RWPE1 (cell line): Measurements from ENCODE around the gene GOLGA1.

Experiments
- CTCF ChIA-PET: fragments of 350-600 bp; sonication (Branson Sonifier 250); formaldehyde crosslinking; extraction: SDS; loops from one replicate; lab custom pipeline; 2021; lab: Yijun Ruan, JAX
- POLR2A ChIA-PET: fragments of 400-600 bp; formaldehyde crosslinking; extraction: SDS; loops from one replicate; lab custom pipeline; 2020; ENCODE audit warnings: antibody characterized with exemption; ENCODE audit not compliant: low non-redundant PET; lab: Yijun Ruan, JAX
- DNase-seq: peaks from one replicate; pipeline ENCODE4 v3.0.0; 2012; ENCODE audit warnings: low spot score
- H3K27ac ChIP-seq: fragments of 450-650 bp; 2 replicates; pipeline ENCODE4 v1.5.1; 2017
- TF ChIP-seq, protein P1 (sequence below): fragments of 450-650 bp; conservative IDR thresholded peaks from 2 replicates; pipeline ENCODE4 v1.5.1; 2017; ENCODE audit warnings: low read depth, mild to moderate bottlenecking

Gene GOLGA1

GRCh38 chr9:124940894-124941678 is at the start of gene GOLGA1:
TSS of gene GOLGA1 (minus strand) at chr9:124941083. CDS start at chr9:124938711, 2,372 bp downstream.
- DNase-seq = peak; percentile 99
- POLR2A ChIA-PET = interaction anchor here (1.3 kb wide), 1 partner anchor 10 kb away, joined by 3 read pairs; no protein-coding TSS in a partner anchor
- peak within 1 kb of the TSS; percentile 99 for H3K27ac ChIP-seq
- TF ChIP-seq, protein P1, sequence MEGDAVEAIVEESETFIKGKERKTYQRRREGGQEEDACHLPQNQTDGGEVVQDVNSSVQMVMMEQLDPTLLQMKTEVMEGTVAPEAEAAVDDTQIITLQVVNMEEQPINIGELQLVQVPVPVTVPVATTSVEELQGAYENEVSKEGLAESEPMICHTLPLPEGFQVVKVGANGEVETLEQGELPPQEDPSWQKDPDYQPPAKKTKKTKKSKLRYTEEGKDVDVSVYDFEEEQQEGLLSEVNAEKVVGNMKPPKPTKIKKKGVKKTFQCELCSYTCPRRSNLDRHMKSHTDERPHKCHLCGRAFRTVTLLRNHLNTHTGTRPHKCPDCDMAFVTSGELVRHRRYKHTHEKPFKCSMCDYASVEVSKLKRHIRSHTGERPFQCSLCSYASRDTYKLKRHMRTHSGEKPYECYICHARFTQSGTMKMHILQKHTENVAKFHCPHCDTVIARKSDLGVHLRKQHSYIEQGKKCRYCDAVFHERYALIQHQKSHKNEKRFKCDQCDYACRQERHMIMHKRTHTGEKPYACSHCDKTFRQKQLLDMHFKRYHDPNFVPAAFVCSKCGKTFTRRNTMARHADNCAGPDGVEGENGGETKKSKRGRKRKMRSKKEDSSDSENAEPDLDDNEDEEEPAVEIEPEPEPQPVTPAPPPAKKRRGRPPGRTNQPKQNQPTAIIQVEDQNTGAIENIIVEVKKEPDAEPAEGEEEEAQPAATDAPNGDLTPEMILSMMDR = no peak
- CTCF ChIA-PET = no interaction called here

DNA sequence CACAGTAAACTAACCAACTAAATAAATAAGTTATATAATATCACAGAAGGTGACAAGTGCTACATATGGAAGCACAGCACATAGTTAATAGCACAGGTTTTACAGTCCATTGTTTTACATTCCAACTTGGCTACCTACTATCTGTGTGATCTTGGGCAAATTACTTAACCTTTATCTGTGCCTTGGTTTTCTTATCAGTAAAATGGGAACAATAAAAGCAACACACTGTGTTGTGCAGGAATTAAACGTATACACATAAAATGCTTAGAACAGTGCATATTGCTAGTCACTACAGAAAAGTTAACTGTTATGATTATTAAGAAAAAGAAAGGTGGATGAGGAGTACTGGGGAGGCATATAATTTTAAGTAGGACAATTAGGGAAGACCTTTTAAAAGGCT is 42.8 kb upstream of the GOLGA1 start:
- TF ChIP-seq, protein P1 = no peak
- ChIA-PET CTCF (interaction anchor here (0.6 kb wide), 1 partner anchor 1596 kb away, joined by 3 read pairs; no protein-coding TSS in a partner anchor), POLR2A (no interaction called here)
- no peak for DNase-seq
- H3K27ac ChIP-seq = no peak overlapping the region

DNA sequence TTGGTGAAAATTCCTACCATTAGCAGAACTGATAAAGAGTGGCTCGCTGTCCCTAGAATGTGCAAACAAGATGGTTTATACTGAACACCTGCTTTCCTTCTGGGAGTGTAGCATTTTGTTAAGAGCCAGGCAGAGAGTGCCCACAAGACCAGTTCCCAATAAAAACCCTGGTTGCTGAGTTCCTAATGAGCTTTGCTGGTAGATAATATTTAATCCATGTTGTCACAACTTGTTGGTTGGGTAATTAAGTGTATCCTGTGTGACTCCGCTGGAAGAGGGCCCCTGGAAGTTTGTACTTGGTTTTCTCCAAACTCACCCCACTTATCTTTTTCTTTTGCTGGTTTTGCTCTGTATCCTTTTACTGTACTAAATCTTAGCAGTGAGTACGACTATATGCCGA is 39.5 kb upstream of the GOLGA1 start:
- POLR2A ChIA-PET = no interaction called here
- no peak overlapping the region for H3K27ac ChIP-seq
- TF ChIP-seq, protein P1 = no peak
- DNase-seq = no peak
- CTCF ChIA-PET = no interaction called here

- POLR2A ChIA-PET = no interaction called here
- TF ChIP-seq, protein P1 = no peak
- CTCF ChIA-PET = no interaction called here
- no peak overlapping the region for H3K27ac ChIP-seq
- DNase-seq = no peak
These were observed 34.2 kb upstream of the GOLGA1 start for GRCh38 chr9:124975131-124975530.

- no peak for DNase-seq
- TF ChIP-seq, protein P1 = no peak
- ChIA-PET POLR2A (interaction anchor here (0.6 kb wide), 1 partner anchor 154 kb away, joined by 3 read pairs; no protein-coding TSS in a partner anchor), CTCF (no interaction called here)
- H3K27ac ChIP-seq = no peak overlapping the region
These were observed 32.9 kb upstream of the GOLGA1 start for GRCh38 chr9:124973807-124974206.

DNA sequence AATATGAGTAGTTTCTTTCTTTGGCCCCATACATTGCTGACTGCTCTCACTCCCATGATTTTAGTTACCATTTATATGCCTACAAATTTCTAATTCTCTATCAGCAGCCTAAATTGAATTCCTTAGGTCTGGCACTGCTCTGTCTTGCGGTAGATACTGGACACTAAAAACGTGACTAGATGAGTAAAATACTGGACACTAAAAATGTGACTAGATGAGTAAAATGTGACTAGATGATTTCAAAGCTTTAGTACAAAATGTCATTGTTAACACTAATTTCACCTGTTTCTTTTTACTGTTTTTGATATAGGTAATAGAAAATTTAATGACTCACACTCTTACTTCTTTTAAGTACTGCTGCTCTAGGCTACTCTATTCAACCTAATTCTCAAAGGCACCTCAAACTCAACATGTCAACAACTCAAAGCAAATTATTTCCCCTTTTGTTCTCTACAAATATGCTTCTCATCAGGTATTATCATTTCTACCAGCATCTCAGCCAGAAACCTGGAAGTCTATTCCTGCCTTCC is 31.4 kb upstream of the GOLGA1 start:
- ChIA-PET POLR2A (no interaction called here), CTCF (interaction anchor here (0.5 to 0.6 kb wide), 4 partner anchors 238 to 1475 kb away, joined by 3 to 4 read pairs (median 3); no protein-coding TSS in a partner anchor)
- TF ChIP-seq, protein P1 = no peak
- no peak for DNase-seq
- no peak overlapping the region for H3K27ac ChIP-seq
